Colonic mucosa (tissue), 4 donors: ENCODE measurements around the gene HELZ. TPM values are rescaled to one million over a fixed set of nuclear protein-coding genes. Genes with fewer than 3 reads are reported as not detected.
"Not testable (repeated sequence)": the region's sequence is repeated elsewhere in the genome, so short reads cannot be mapped to it uniquely, and the experiment has no call there.

Source experiments
- DNase-seq: peaks from one replicate; pipeline ENCODE4 v3.0.0-alpha.2; 2020
- H3K27ac ChIP-seq: fragments of 200-600 bp; one replicate; pipeline ENCODE4 v1.8.0; 2021
- H3K27me3 ChIP-seq: fragments of 200-600 bp; one replicate; pipeline ENCODE4 v1.8.0; 2021
- H3K36me3 ChIP-seq: fragments of 200-600 bp; one replicate; pipeline ENCODE4 v1.8.0; 2021
- H3K4me1 ChIP-seq: fragments of 200-600 bp; one replicate; pipeline ENCODE4 v1.8.0; 2021; ENCODE audit warnings: mild to moderate bottlenecking
- H3K4me3 ChIP-seq: fragments of 200-600 bp; one replicate; pipeline ENCODE4 v1.8.0; 2021
- H3K9ac ChIP-seq, 2 donors: one replicate each; pipeline ENCODE4 v1.7.0; 2013; ENCODE audit warnings: control low read depth in 2 of 2, low read depth in 2 of 2, low read length in 2 of 2
- H3K9me3 ChIP-seq: fragments of 200-600 bp; one replicate; pipeline ENCODE4 v1.8.0; 2021
- CTCF ChIP-seq: fragments of 200-600 bp; IDR thresholded peaks from one replicate; pipeline ENCODE4 v1.8.0; 2022; ENCODE audit warnings: antibody characterized with exemption, mild to moderate bottlenecking
- intact Hi-C: fragments of 100-400 bp; cut with DNase I; formaldehyde crosslinking; loops from one replicate; pipeline ENCODE4 v1.14.1; 2022
- total RNA-seq, 2 donors: library from RNA; stranded (reverse); fragmentation: NEBNext Ultra II Directional in 1 of 2; extraction: Animal tissue kit (Norgen Biotek cat#: 25700) in 1 of 2; gene quantifications; one replicate each; pipeline ENCODE4 v1.2.1, GENCODE V29; 2021
- donor health status: healthy.
- donor health status: DM: no; HTN: no; CAD: no.
- donor health status: DM: no; HTN: no; CAD: no.

Gene HELZ
- total RNA-seq, 2 donors from 2014 or later: 38.6 to 55.9 TPM

- no peak overlapping the region for H3K9ac ChIP-seq
- intact Hi-C loops: no loop called here
- H3K4me1 ChIP-seq: no peaks in the 10 kb centered on the region
- no peak overlapping the region for H3K27ac ChIP-seq
- H3K4me3 ChIP-seq: no peak overlapping the region
- TF ChIP-seq CTCF: no peak
- no peak for DNase-seq
- no peaks in the 10 kb centered on the region for H3K27me3 ChIP-seq
- H3K36me3 ChIP-seq: no peaks in the 10 kb centered on the region
- no peaks in the 10 kb centered on the region for H3K9me3 ChIP-seq
Observed at GRCh38 chr17:67273900-67274299, 28.9 kb upstream of the HELZ start.

- H3K4me1 ChIP-seq: no peaks in the 10 kb centered on the region
- H3K27me3 ChIP-seq: no peaks in the 10 kb centered on the region
- TF ChIP-seq CTCF: no peak
- no peak overlapping the region for H3K9ac ChIP-seq
- DNase-seq: no peak
- intact Hi-C loops: no loop called here
- no peak overlapping the region for H3K4me3 ChIP-seq
- H3K9me3 ChIP-seq: no peaks in the 10 kb centered on the region
- no peak overlapping the region for H3K27ac ChIP-seq
- H3K36me3 ChIP-seq: no peaks in the 10 kb centered on the region
Observed at GRCh38 chr17:67272312-67273047, 27.5 kb upstream of the HELZ start.

- H3K9me3 ChIP-seq, DNase-seq, H3K4me1 ChIP-seq, H3K36me3 ChIP-seq, H3K9ac ChIP-seq, H3K27me3 ChIP-seq, H3K27ac ChIP-seq, H3K4me3 ChIP-seq, intact Hi-C loops: not testable (repeated sequence)
Observed at GRCh38 chr17:67271187-67271586, 26.2 kb upstream of the HELZ start.

- intact Hi-C loops: no loop called here
- Histone ChIP-seq H3K36me3 (no peaks in the 10 kb centered on the region), H3K27me3 (no peaks in the 10 kb centered on the region), H3K4me1 (no peaks in the 10 kb centered on the region), H3K9me3 (no peaks in the 10 kb centered on the region), H3K4me3 (no peak overlapping the region), H3K27ac (no peak overlapping the region), H3K9ac (no peak overlapping the region)
- DNase-seq: no peak
- TF ChIP-seq CTCF: no peak
Observed at GRCh38 chr17:67270416-67270815, 25.4 kb upstream of the HELZ start.

- Histone ChIP-seq H3K4me3 (no peak overlapping the region), H3K4me1 (no peaks in the 10 kb centered on the region), H3K9me3 (no peaks in the 10 kb centered on the region), H3K27me3 (no peaks in the 10 kb centered on the region), H3K36me3 (no peaks in the 10 kb centered on the region), H3K9ac (no peak overlapping the region), H3K27ac (no peak overlapping the region)
- no peak for TF ChIP-seq CTCF
- intact Hi-C loops: no loop called here
- DNase-seq: no peak
Observed at GRCh38 chr17:67266496-67266895, 21.5 kb upstream of the HELZ start.

- intact Hi-C loops: no loop called here
- no peaks in the 10 kb centered on the region for H3K27me3 ChIP-seq
- no peak for DNase-seq
- H3K9ac ChIP-seq: no peak overlapping the region
- H3K4me3 ChIP-seq: no peak overlapping the region
- peaks cover 4% of the 10 kb centered on the region for H3K4me1 ChIP-seq
- no peaks in the 10 kb centered on the region for H3K9me3 ChIP-seq
- TF ChIP-seq CTCF: no peak
- H3K36me3 ChIP-seq: no peaks in the 10 kb centered on the region
- no peak overlapping the region for H3K27ac ChIP-seq
Observed at GRCh38 chr17:67265436-67266019, 20.5 kb upstream of the HELZ start.
